Skeletal muscle tissue (tissue), 4 donors: ENCODE measurements around the gene UQCRC2. TPM values are rescaled to one million over a fixed set of nuclear protein-coding genes. Genes with fewer than 3 reads are reported as not detected.
"Not testable (repeated sequence)": the region's sequence is repeated elsewhere in the genome, so short reads cannot be mapped to it uniquely, and the experiment has no call there.

Experiments
- H3K27ac ChIP-seq: one replicate; pipeline ENCODE4 v1.7.0; 2013; ENCODE audit warnings: mild to moderate bottlenecking, low read depth, low read length, inconsistent platforms
- H3K27me3 ChIP-seq, 3 donors: one replicate each; pipeline ENCODE4 v1.7.0; 2013; ENCODE audit warnings: low read length in 3 of 3; ENCODE audit not compliant: control insufficient read depth in 3 of 3, insufficient read depth in 3 of 3
- H3K36me3 ChIP-seq, 3 donors: one replicate each; pipeline ENCODE4 v1.7.0; 2013; ENCODE audit warnings: low read length in 3 of 3; ENCODE audit not compliant: control insufficient read depth in 3 of 3, insufficient read depth in 3 of 3
- H3K4me1 ChIP-seq, 3 donors: one replicate each; pipeline ENCODE4 v1.7.0; 2013; ENCODE audit warnings: low read length in 3 of 3, mild to moderate bottlenecking in 3 of 3; ENCODE audit not compliant: control insufficient read depth in 3 of 3, insufficient read depth in 3 of 3
- H3K4me3 ChIP-seq, 3 donors: one replicate each; pipeline ENCODE4 v1.7.0; 2013; ENCODE audit warnings: low read length in 3 of 3
- H3K9ac ChIP-seq, 3 donors: one replicate each; pipeline ENCODE4 v1.7.0; 2013; ENCODE audit warnings: low read length in 3 of 3, mild to moderate bottlenecking in 3 of 3, moderate library complexity in 2 of 3, low read depth in 1 of 3
- H3K9me3 ChIP-seq, 3 donors: one replicate each; pipeline ENCODE4 v1.7.0; 2013; ENCODE audit warnings: low read length in 3 of 3; ENCODE audit not compliant: control insufficient read depth in 3 of 3
- total RNA-seq: library from RNA; depleted of rRNA; stranded (reverse); fragments of >200 nt; gene quantifications from one replicate; pipeline ENCODE4 v1.2.3, GENCODE V29; 2014
- donor health status: Osteomylitis.

Gene UQCRC2
- total RNA-seq, 1 donor from 2014 or later: 449 TPM

DNA sequence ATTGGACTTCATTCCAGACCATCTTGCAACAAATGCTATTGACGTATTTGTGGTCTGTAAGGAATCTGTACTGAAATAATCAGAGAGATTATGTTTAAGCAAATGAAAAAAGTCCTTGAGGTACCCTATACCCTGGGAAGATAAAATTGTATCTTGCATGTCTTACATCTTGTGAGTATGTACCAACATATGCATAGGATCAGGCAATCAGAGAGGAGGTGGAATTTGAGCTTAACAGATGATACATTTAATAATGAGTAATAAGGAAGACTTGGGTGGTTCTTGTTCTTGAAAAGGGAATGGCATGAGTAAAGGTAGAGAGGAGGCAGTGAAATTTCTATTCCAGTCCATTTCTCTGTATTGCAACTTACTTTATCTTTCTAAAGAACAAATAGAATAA is 65.4 kb downstream of the UQCRC2 start:
- peaks cover 8 to 13% (median 12%) of the 10 kb centered on the region in 3 donors for H3K4me1 ChIP-seq
- H3K36me3 ChIP-seq: no peaks in the 10 kb centered on the region
- H3K4me3 ChIP-seq: no peak overlapping the region
- no peak overlapping the region for H3K9ac ChIP-seq
- no peak overlapping the region for H3K27ac ChIP-seq
- no peaks in the 10 kb centered on the region for H3K27me3 ChIP-seq
- no peaks in the 10 kb centered on the region for H3K9me3 ChIP-seq

DNA sequence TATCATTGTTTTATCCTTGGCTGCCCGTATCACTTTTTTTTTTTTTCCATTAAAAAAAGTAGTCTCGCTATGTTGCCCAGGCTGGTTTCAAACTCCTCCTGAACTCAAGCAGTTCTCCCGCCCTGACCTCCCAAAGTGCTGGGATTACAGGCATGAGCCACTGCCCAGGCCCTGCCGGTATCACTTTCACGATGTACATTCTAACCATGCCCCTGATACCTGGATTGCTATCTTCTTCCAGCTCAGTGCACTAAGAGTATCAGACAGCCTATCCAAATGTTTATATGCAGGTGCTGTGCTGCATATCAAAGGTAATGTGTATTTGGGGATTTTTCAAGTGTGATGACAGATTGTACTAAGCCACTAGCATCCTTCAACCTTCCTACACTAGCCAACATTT is 69.0 kb downstream of the UQCRC2 start:
- Histone ChIP-seq H3K9me3 (no peaks in the 10 kb centered on the region), H3K4me3 (no peak overlapping the region)

DNA sequence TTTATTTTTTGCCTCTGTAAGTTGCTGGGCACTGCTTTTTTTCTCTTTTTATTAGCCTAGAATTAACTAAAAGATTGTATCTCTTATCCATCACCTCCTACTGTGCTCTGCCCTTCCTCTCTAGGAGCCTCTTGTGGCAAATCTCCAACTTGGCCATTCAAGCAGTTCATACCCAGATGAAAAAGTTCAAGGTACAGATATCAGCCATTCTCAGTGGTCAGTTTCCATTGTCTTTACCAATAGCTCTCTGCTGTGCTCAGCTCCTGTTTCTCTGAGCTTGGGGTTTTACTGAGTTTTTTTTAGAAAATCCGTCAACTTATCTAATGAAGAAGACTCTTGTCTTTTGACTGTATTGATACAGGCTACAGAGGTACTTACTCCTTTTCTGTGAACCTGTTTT is 70.3 kb downstream of the UQCRC2 start:
- no peak overlapping the region for H3K27ac ChIP-seq
- H3K9ac ChIP-seq: no peak overlapping the region
- no peaks in the 10 kb centered on the region for H3K27me3 ChIP-seq
- no peaks in the 10 kb centered on the region for H3K4me1 ChIP-seq
- H3K36me3 ChIP-seq: no peaks in the 10 kb centered on the region
- H3K9me3 ChIP-seq: no peaks in the 10 kb centered on the region
- no peak overlapping the region for H3K4me3 ChIP-seq

More for the DNA sequence above, 69.0 kb downstream of the UQCRC2 start:
- Histone ChIP-seq H3K4me1 (peaks cover 0 to 8% (median 6%) of the 10 kb centered on the region in 3 donors), H3K9ac (no peak overlapping the region), H3K27ac (no peak overlapping the region), H3K27me3 (no peaks in the 10 kb centered on the region), H3K36me3 (no peaks in the 10 kb centered on the region)

- H3K27me3 ChIP-seq, H3K4me3 ChIP-seq, H3K27ac ChIP-seq, H3K9ac ChIP-seq, H3K4me1 ChIP-seq, H3K36me3 ChIP-seq, H3K9me3 ChIP-seq: not testable (repeated sequence)
Observed at GRCh38 chr16:22024785-22025184, 71.6 kb downstream of the UQCRC2 start.

DNA sequence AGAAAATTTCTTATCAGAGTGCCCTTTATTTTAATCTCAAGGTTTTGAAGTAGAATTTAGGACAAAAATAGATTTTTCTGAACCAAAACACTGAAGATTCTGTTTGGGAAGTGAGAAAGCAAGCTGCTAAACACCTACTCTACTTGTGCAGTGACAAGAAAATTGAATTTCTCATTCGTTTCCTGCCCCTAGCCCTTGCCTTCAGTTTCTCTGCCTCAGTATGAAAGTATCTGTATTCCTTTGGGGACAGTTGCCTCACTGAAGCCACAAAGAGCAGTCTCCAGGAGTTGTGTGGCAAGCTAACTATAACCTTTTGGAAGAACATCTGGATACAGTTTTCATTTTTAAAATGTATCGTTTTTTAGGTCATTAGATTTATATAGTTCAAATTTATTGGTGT is 74.5 kb downstream of the UQCRC2 start:
- no peak overlapping the region for H3K4me3 ChIP-seq
- H3K27ac ChIP-seq: no peak overlapping the region
- H3K27me3 ChIP-seq: no peaks in the 10 kb centered on the region
- H3K9me3 ChIP-seq: no peaks in the 10 kb centered on the region
- no peak overlapping the region for H3K9ac ChIP-seq
- no peaks in the 10 kb centered on the region for H3K4me1 ChIP-seq
- no peaks in the 10 kb centered on the region for H3K36me3 ChIP-seq

DNA sequence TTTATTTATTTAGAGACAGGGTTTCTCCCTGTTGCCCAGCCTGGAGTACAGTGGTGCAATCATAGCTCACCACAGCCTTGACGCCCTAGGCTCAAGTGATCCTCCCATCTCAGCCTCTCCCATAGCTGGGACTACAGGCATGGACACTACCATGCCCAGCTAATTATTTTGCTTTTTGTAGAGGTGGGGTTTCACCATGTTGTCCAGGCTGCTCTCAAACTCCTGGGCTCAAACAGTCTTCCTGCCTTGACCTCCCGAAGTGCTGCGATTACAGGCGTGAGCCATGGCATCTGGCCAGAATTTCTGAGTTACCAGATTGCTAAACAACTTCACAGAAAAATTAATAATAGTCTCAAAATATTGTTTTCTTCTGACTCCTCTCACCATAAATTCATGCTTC is 76.5 kb downstream of the UQCRC2 start:
- H3K4me1 ChIP-seq: no peaks in the 10 kb centered on the region
- H3K4me3 ChIP-seq: no peak overlapping the region
- no peaks in the 10 kb centered on the region for H3K9me3 ChIP-seq

GRCh38 chr16:22030087-22030812 is 77.1 kb downstream of the UQCRC2 start:
- no peaks in the 10 kb centered on the region for H3K27me3 ChIP-seq
- no peaks in the 10 kb centered on the region for H3K36me3 ChIP-seq
- H3K27ac ChIP-seq: no peak overlapping the region
- H3K9ac ChIP-seq: no peak overlapping the region
- H3K9me3 ChIP-seq: no peaks in the 10 kb centered on the region
- no peak overlapping the region for H3K4me3 ChIP-seq
- H3K4me1 ChIP-seq: no peaks in the 10 kb centered on the region

More for the DNA sequence above, 76.5 kb downstream of the UQCRC2 start:
- Histone ChIP-seq H3K9ac (no peak overlapping the region), H3K36me3 (no peaks in the 10 kb centered on the region), H3K27ac (no peak overlapping the region), H3K27me3 (no peaks in the 10 kb centered on the region)

GRCh38 chr16:22031483-22032083 is 78.4 kb downstream of the UQCRC2 start:
- no peaks in the 10 kb centered on the region for H3K9me3 ChIP-seq
- no peaks in the 10 kb centered on the region for H3K36me3 ChIP-seq
- H3K4me1 ChIP-seq: no peaks in the 10 kb centered on the region
- H3K4me3 ChIP-seq: no peak overlapping the region
- H3K9ac ChIP-seq: no peak overlapping the region
- no peaks in the 10 kb centered on the region for H3K27me3 ChIP-seq
- H3K27ac ChIP-seq: no peak overlapping the region

Other genes starting within 250 kb of the UQCRC2 start
- 8.4 TPM for gene NPIPB4, start 95.6 kb upstream of the UQCRC2 start, total RNA-seq
- not detected for gene PDZD9, start 47.8 kb downstream of the UQCRC2 start, total RNA-seq
- gene MOSMO, start 54.8 kb downstream of the UQCRC2 start, total RNA-seq: 14.1 TPM
- gene VWA3A, start 139.2 kb downstream of the UQCRC2 start, total RNA-seq: under 0.01 TPM
- not detected for gene SDR42E2, start 209.1 kb downstream of the UQCRC2 start, total RNA-seq